Aorta (tissue), 5 donors: ENCODE results near the gene TMIGD1. TPM values are rescaled to one million over a fixed set of nuclear protein-coding genes. Genes with fewer than 3 reads are reported as not detected.

Experiments
- ATAC-seq: fragments of 200-7000 bp; cut with Tn5 transposase; one replicate; pipeline ENCODE4 v1.9.1; 2022; ENCODE audit warnings: moderate library complexity; ENCODE audit not compliant: low FRiP score
- DNase-seq, 2 donors: peaks; one replicate each; pipeline ENCODE4 v3.0.0-alpha.2; 2020
- H3K27ac ChIP-seq, 2 donors: one replicate each; pipeline ENCODE4 v1.5.1; 2013; ENCODE audit warnings: low read length in 2 of 2, mild to moderate bottlenecking in 2 of 2, moderate library complexity in 2 of 2, control low read depth in 1 of 2, inconsistent platforms in 1 of 2, low read depth in 1 of 2
- H3K27me3 ChIP-seq, 2 donors: one replicate each; pipeline ENCODE4 v1.6.1; 2013; ENCODE audit warnings: control low read depth in 1 of 2, low read length in 1 of 2, mild to moderate bottlenecking in 1 of 2, moderate library complexity in 1 of 2; ENCODE audit not compliant: insufficient read depth in 2 of 2, control insufficient read depth in 1 of 2
- H3K36me3 ChIP-seq, 2 donors: one replicate each; pipeline ENCODE4 v1.6.1; 2013; ENCODE audit warnings: control low read depth in 1 of 2, low read length in 1 of 2, mild to moderate bottlenecking in 1 of 2; ENCODE audit not compliant: insufficient read depth in 2 of 2, control insufficient read depth in 1 of 2
- H3K4me1 ChIP-seq, 2 donors: one replicate each; pipeline ENCODE4 v1.6.1; 2013; ENCODE audit warnings: low read length in 2 of 2, control low read depth in 1 of 2, mild to moderate bottlenecking in 1 of 2, moderate library complexity in 1 of 2; ENCODE audit not compliant: insufficient read depth in 2 of 2, control insufficient read depth in 1 of 2
- H3K4me3 ChIP-seq, 2 donors: one replicate each; pipeline ENCODE4 v1.5.1; 2013; ENCODE audit warnings: low read length in 2 of 2, control low read depth in 1 of 2, mild to moderate bottlenecking in 1 of 2
- H3K9me3 ChIP-seq: one replicate; pipeline ENCODE4 v1.6.1; 2013; ENCODE audit warnings: mild to moderate bottlenecking, low read length; ENCODE audit not compliant: control insufficient read depth
- WGBS, 2 donors: extraction: QIAGEN DNeasy Blood & Tissue Kit; methylation state at CpG; one replicate each; pipeline ENCODE4 v1.1.7; 2013; 5-methylcytosine and 5-hydroxymethylcytosine counted together
- intact Hi-C, 2 donors: fragments of 100-400 bp; cut with DNase I; formaldehyde crosslinking; loops; one replicate each; pipeline versions ENCODE4 v1.14.2 to v1.15.0; 2022
- long read RNA-seq, 2 donors: library from polyadenylated mRNA; unstranded; transcript quantifications; one replicate each; pipeline ENCODE4 v2.0.0, GENCODE V29; 2020 to 2021
- polyA plus RNA-seq, 2 donors: library from polyadenylated mRNA; stranded (reverse); fragments of 200-250 nt; gene quantifications; one replicate each; pipeline ENCODE4 v1.2.3, GENCODE V29; 2013
- total RNA-seq, 2 donors: library from RNA; stranded (reverse); fragmentation: NEBNext Ultra II Directional; extraction: Animal tissue kit (Norgen Biotek cat#: 25700); gene quantifications; one replicate each; pipeline ENCODE4 v1.2.1, GENCODE V29; 2021
- donor health status: healthy with polysubstance abuse.
- donor health status: Bipolar disorder and iron deficiency.
- donor health status: DM: no; HTN: no; CAD: no.
- donor health status: DM: no; HTN: no; CAD: no.
- donor health status: DM: yes; HTN: yes; CAD: no.

TMIGD1 gene
- not detected for total RNA-seq
- 1 to 10 TPM in 1 of 2 donors, not detected in 1; 1.9 TPM for polyA plus RNA-seq
- long read RNA-seq, donor 1: 0 reads
- long read RNA-seq, donor 2: 0 reads

GRCh38 chr17:30333503-30334360 lies at the start of gene TMIGD1:
TSS of gene TMIGD1 (minus strand) at chr17:30334057. CDS start at chr17:30332133, 1,924 bp downstream.
- intact Hi-C loops: no loop called here
- H3K4me1 ChIP-seq: no peaks in the 10 kb centered on the region
- WGBS, 2 donors: 91 to 93% methylated on average over 9 of the region's 9 CpGs
- H3K27ac ChIP-seq: no peak within 1 kb of the TSS
- no peak for ATAC-seq
- H3K36me3 ChIP-seq: no peaks in the 10 kb centered on the region
- no peaks in the 10 kb centered on the region for H3K27me3 ChIP-seq
- H3K9me3 ChIP-seq: no peaks in the 10 kb centered on the region
- H3K4me3 ChIP-seq: no peak within 1 kb of the TSS
- no peak for DNase-seq

GRCh38 chr17:30382345-30382744 lies 48.5 kb upstream of the TMIGD1 start:
- H3K9me3 ChIP-seq: no peaks in the 10 kb centered on the region
- no peak overlapping the region for H3K27ac ChIP-seq
- peaks cover 0 to 2% of the 10 kb centered on the region in 2 donors for H3K4me1 ChIP-seq
- H3K27me3 ChIP-seq: no peaks in the 10 kb centered on the region
- no peak overlapping the region for H3K4me3 ChIP-seq
- ATAC-seq: no peak
- WGBS, 2 donors: 94 to 96% methylated on average over 1 of the region's 1 CpG
- DNase-seq: no peak
- H3K36me3 ChIP-seq: no peaks in the 10 kb centered on the region
- intact Hi-C loops: no loop called here

GRCh38 chr17:30381340-30381659 lies 47.4 kb upstream of the TMIGD1 start:
- Histone ChIP-seq H3K4me3 (peak overlapping the region in 1 of 2 donors; percentile 98), H3K9me3 (no peaks in the 10 kb centered on the region), H3K4me1 (peaks cover 0 to 2% of the 10 kb centered on the region in 2 donors), H3K27me3 (no peaks in the 10 kb centered on the region), H3K27ac (no peak overlapping the region), H3K36me3 (no peaks in the 10 kb centered on the region)
- no peak for ATAC-seq
- 56 to 62% methylated on average over 2 of the region's 2 CpGs for WGBS, 2 donors
- intact Hi-C loops: no loop called here
- no peak for DNase-seq

- ATAC-seq: no peak
- H3K36me3 ChIP-seq: no peaks in the 10 kb centered on the region
Observed at GRCh38 chr17:30380643-30381339, 46.9 kb upstream of the TMIGD1 start.

GRCh38 chr17:30379903-30380381 lies 46.1 kb upstream of the TMIGD1 start:
- Histone ChIP-seq H3K9me3 (no peaks in the 10 kb centered on the region), H3K27me3 (no peaks in the 10 kb centered on the region), H3K4me1 (peaks cover 0 to 2% of the 10 kb centered on the region in 2 donors), H3K27ac (no peak overlapping the region), H3K36me3 (no peaks in the 10 kb centered on the region), H3K4me3 (peak overlapping the region; percentile 77 to 98)
- ATAC-seq (no peak), DNase-seq (no peak)
- WGBS, 2 donors: 3 to 4% methylated on average over 5 of the region's 5 CpGs
- intact Hi-C loops: loop anchor here in 1 of 2 donors (10.0 kb wide), 1 partner anchor 85 kb away; the partner anchor contains the start of gene BLMH

More at GRCh38 chr17:30380643-30381339, 46.9 kb upstream of the TMIGD1 start:
- H3K4me1 ChIP-seq: peaks cover 0 to 2% of the 10 kb centered on the region in 2 donors
- intact Hi-C loops: no loop called here
- WGBS, 2 donors: 42 to 47% methylated on average over 7 of the region's 7 CpGs
- H3K9me3 ChIP-seq: no peaks in the 10 kb centered on the region
- no peak overlapping the region for H3K27ac ChIP-seq
- no peaks in the 10 kb centered on the region for H3K27me3 ChIP-seq
- H3K4me3 ChIP-seq: peak overlapping the region; percentile 15 to 98
- DNase-seq: no peak

GRCh38 chr17:30379303-30379902 lies 45.5 kb upstream of the TMIGD1 start:
- DNase-seq (peak; percentile 58 to 79), ATAC-seq (peak; percentile 16)
- WGBS, 2 donors: 0 to 1% methylated on average over 60 to 68 of the region's 68 CpGs
- H3K27me3 ChIP-seq: no peaks in the 10 kb centered on the region
- peak overlapping the region; percentile 77 to 98 for H3K4me3 ChIP-seq
- H3K36me3 ChIP-seq: no peaks in the 10 kb centered on the region
- intact Hi-C loops: loop anchor here in 1 of 2 donors (10.0 kb wide), 1 partner anchor 85 kb away; the partner anchor contains the start of gene BLMH
- peaks cover 0 to 2% of the 10 kb centered on the region in 2 donors for H3K4me1 ChIP-seq
- H3K27ac ChIP-seq: peak overlapping the region in 1 of 2 donors; percentile 66
- no peaks in the 10 kb centered on the region for H3K9me3 ChIP-seq

GRCh38 chr17:30378825-30379302 lies 45.0 kb upstream of the TMIGD1 start, which contains the start of gene CPD:
TSS of gene CPD (plus strand) at chr17:30378927. CDS start at chr17:30378981, 54 bp downstream.
- intact Hi-C loops: loop anchor here in 1 of 2 donors (10.0 kb wide), 1 partner anchor 84 kb away; the partner anchor contains the start of gene BLMH
- H3K4me1 ChIP-seq: peaks cover 0 to 2% of the 10 kb centered on the region in 2 donors
- 0% methylated on average over 45 to 59 of the region's 59 CpGs for WGBS, 2 donors

GRCh38 chr17:30378241-30378824 lies 44.5 kb upstream of the TMIGD1 start:
- intact Hi-C loops: loop anchor here in 1 of 2 donors (10.0 kb wide), 1 partner anchor 84 kb away; the partner anchor contains the start of gene BLMH
- H3K27ac ChIP-seq: no peak overlapping the region
- H3K36me3 ChIP-seq: no peaks in the 10 kb centered on the region
- H3K9me3 ChIP-seq: no peaks in the 10 kb centered on the region
- no peaks in the 10 kb centered on the region for H3K27me3 ChIP-seq
- ATAC-seq (peak; percentile 48), DNase-seq (peak; percentile 52 to 80)
- peaks cover 0 to 2% of the 10 kb centered on the region in 2 donors for H3K4me1 ChIP-seq
- peak overlapping the region; percentile 62 to 64 for H3K4me3 ChIP-seq
- 1% methylated on average over 29 to 31 of the region's 31 CpGs for WGBS, 2 donors

More at GRCh38 chr17:30378825-30379302, 45.0 kb upstream of the TMIGD1 start, which contains the start of gene CPD:
- no peaks in the 10 kb centered on the region for H3K27me3 ChIP-seq
- ATAC-seq (peak; percentile 99), DNase-seq (peak; percentile 97 to 99)
- peak within 1 kb of the TSS in 1 of 2 donors; percentile 66 for H3K27ac ChIP-seq
- no peaks in the 10 kb centered on the region for H3K9me3 ChIP-seq
- no peaks in the 10 kb centered on the region for H3K36me3 ChIP-seq
- H3K4me3 ChIP-seq: peak within 1 kb of the TSS; percentile 77 to 98
